Effector CD8-positive, alpha-beta T cell (primary cell): ENCODE measurements around the gene CELSR2.

Source experiments
- DNase-seq: peaks from one replicate; lab custom pipeline; 2025; lab: John Stamatoyannopoulos, UW

The CELSR2 gene

DNA sequence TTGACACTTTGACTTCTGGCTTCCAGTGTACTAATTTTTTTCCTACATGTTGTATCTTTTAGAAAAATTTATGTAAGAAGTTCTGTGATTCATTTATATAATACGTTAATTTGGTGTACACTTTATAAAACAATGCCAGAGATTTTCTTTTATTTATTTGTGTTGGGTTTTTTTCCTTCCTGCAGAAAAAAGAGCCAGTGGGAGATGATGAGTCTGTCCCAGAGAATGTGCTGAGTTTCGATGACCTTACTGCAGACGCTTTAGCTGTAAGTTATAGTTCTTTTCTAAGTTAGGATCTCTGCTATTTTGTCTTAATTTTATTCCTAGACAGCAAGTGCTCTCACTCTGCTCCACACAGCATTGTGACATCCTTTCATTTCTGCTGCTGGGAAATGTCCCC is 21.2 kb upstream of the CELSR2 start:
- no peak for DNase-seq

GRCh38 chr1:109229531-109230127 is 19.7 kb upstream of the CELSR2 start:
- DNase-seq: no peak

GRCh38 chr1:109231066-109231465 is 18.3 kb upstream of the CELSR2 start:
- DNase-seq: no peak

GRCh38 chr1:109235137-109235536 is 14.2 kb upstream of the CELSR2 start:
- DNase-seq: no peak

DNA sequence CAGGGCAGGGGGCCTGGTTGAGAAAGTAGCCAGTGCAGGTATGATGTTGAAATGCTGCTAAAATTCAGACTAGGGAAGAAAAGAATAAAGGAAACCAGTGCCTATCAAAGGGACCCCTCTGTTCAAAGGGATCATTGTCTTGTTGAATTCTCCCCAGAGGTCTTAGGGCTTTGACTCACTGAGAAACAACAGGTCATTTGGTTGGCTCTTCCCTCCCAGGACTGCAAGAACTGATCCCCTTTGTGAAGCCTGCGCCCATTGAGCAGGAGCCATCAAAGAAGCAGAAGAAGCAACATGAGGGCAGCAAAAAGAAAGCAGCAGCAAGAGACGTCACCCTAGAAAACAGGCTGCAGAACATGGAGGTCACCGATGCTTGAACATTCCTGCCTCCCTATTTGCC is 11.8 kb upstream of the CELSR2 start:
- no peak for DNase-seq

GRCh38 chr1:109238382-109238781 is 11.0 kb upstream of the CELSR2 start:
- DNase-seq: no peak

GRCh38 chr1:109239047-109239408 is 10.3 kb upstream of the CELSR2 start:
- DNase-seq: no peak

DNA sequence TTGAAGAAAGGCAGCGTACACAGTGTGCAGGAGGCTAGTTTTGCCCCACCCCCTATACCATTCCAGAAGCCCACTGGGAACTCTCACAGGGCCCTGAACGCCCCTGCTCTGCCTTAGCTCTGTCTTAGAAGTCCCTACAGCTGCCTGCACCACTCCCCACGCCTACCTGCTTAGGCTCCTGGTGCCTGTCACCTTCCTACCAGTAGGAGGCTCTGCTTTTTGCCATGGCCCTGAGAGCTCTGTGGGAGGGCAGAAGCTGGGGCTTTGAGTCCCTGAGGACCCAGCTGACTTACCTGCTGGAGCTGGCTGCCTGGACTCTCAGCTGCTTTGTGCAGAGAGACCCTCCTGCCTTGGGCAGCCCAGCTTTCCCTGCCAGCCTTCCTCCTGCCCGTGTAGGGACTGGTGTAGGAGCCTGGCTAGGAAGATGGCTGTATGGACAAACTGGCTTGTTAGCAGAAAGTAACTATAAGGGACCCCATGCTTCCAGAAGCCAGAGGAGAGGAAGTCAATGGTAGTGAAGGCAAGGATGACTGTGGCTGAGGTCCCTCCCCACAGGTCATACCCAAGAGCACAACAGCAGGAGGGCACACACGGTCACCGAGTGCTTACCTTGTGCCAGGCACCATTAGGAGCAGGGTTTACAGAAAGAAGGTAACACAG is 9.8 kb upstream of the CELSR2 start:
- no peak for DNase-seq

GRCh38 chr1:109240158-109241152 is 8.9 kb upstream of the CELSR2 start:
- no peak for DNase-seq

GRCh38 chr1:109241344-109241743 is 8.0 kb upstream of the CELSR2 start:
- no peak for DNase-seq

GRCh38 chr1:109241841-109242345 is 7.4 kb upstream of the CELSR2 start:
- no peak for DNase-seq

DNA sequence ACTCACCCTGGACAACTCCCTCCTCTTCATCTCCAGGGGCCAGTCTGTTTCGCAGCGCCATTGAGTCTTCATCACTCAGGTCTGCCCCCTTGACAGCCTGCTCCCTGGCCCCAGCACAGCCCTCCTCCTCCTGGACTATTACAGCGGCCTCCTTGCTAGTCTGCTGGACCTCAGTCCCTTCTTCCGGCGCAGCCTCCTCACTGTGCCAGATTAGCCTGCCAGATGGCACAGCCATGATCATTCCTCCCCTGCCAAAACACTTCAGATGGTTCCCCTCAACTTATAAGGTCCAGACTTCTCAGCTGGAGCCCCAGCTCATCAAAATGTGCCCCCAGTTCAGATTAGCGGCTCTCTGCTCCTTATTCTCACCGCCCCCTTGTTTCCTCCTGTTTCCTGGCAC is 7.0 kb upstream of the CELSR2 start:
- no peak for DNase-seq

DNA sequence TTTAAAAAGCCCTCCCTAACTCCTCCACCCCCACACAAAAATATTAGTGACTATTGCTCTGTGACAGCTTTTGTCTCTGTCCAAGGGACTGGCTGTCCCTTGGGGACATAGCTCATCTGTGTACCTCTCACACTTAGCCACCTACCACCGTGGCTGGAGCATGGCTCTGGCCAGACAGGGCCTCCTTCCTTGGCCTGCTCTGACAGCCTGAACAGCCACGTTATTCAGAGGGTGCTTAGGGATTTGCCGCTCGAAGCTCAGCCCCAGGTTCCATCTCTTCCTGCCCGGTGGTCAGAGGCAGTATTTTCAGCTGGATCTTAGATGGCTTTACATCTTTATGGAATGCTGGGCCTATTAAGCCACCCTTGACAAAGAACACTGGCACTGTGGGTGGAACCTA is 6.1 kb upstream of the CELSR2 start:
- DNase-seq: no peak

DNA sequence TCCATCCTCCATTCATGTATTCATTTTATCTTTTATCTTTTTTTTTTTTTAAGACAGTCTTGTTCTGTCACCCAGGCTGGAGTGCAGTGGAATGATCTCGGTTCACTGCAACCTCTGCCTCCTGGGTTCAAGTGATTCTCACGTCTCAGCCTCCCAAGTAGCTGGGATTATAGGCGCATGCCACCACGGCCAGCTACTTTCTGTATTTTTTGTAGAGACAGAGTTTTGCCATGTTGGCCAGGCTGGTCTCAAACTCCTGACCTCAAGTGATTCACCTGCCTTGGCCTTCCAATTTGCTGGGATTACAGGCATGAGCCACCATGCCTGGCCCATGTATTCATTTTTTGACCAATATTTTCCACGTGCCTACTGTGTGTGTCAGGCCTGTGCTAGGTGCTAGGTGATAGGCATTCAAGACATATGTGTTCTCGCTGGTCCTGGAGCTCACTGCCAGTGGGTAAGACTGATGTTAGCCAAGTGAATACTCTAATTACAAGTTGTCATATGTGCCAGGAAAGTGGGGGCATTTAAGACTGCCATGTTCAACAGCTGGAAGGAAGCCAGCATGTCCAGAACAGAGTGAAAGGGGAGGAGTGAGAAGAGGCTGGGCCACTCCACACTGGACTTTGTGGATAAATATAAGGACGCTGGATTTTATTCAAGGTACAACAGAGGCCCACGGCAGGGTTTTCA is 5.3 kb upstream of the CELSR2 start:
- DNase-seq: no peak

DNA sequence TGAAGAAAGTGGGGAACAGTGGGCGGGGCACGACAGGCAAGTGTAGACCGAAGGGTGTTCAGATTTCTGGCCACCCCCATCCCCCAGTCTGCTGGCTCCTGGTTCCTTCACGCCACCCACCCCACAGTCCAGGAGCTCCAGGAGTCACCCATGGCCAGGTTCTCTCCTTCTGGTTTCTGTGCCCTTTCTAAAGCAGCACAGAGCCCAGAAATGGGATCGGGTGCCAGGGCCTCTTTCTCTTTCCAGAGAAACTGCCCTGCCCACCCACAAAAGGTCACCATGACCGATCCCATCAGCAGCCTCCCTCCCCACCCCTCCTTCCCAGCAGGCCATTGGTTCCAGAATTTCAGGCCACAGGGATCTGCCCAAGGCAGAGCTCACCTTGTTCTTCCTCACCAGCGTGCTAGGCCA is 3.2 kb upstream of the CELSR2 start:
- DNase-seq: no peak

GRCh38 chr1:109247401-109248365 is 1.7 kb upstream of the CELSR2 start:
- no peak for DNase-seq

DNA sequence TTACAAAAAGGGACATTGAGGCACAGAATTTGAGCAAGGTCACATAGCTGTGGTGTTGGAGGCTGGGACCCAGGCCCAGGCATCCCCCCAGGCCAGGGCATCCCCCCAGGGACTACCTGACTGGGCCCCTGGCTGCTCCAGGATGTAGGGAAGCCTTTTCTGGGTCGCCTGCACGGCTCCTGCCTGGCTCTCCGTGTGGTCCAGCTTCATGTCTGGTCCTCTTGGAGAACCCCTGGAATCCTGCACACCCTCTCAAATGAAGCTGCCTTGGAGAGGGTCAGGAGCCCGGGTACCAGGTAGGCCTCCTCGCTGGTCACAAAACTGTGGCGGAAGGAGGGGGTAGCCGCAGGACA is 919 bp upstream of the CELSR2 start:
- no peak for DNase-seq

- no peak for DNase-seq
Observed at GRCh38 chr1:109249654-109250401, 489 bp downstream of the CELSR2 start.

- no peak for DNase-seq
Observed at GRCh38 chr1:109250454-109251276, 1.3 kb downstream of the CELSR2 start.
